Thyroid gland (tissue), 4 donors: ENCODE results near the gene VRK1. TPM values are rescaled to one million over a fixed set of nuclear protein-coding genes. Genes with fewer than 3 reads are reported as not detected.

Experiments
- DNase-seq, 2 donors: peaks; one replicate each; pipeline ENCODE4 v3.0.0-alpha.2; 2019
- H3K27ac ChIP-seq, 3 donors: fragments of 200-600 bp; sonication (generic); 1 replicate in 2 of 3; 2 replicates in 1 of 3; pipeline ENCODE4 v1.5.1; 2016 to 2019; ENCODE audit warnings: mild to moderate bottlenecking in 1 of 3, moderate library complexity in 1 of 3
- H3K27me3 ChIP-seq: fragments of 200-600 bp; sonication (generic); one replicate; pipeline ENCODE4 v1.5.1; 2019
- H3K36me3 ChIP-seq, 2 donors: fragments of 200-600 bp; sonication (generic); one replicate each; pipeline ENCODE4 v1.5.1; 2016 to 2019
- H3K4me1 ChIP-seq, 2 donors: fragments of 200-600 bp; sonication (generic); one replicate each; pipeline ENCODE4 v1.5.1; 2017 to 2019
- H3K4me3 ChIP-seq, 3 donors: fragments of 200-600 bp; sonication (generic); replicated peaks in 1 of 3; 1 replicate in 2 of 3; 2 replicates in 1 of 3; pipeline ENCODE4 v1.5.1; 2016; ENCODE audit warnings: mild to moderate bottlenecking in 1 of 3
- H3K9me3 ChIP-seq: fragments of 200-600 bp; sonication (generic); one replicate; pipeline ENCODE4 v1.5.1; 2017
- CTCF ChIP-seq, 6 experiments: fragments of 200-600 bp in 3 of 6; fragments of 450-650 bp in 3 of 6; sonication (generic) in 3 of 6; IDR thresholded peaks; one replicate each; pipeline ENCODE4 v1.5.1; 2016 to 2019; ENCODE audit warnings: antibody characterized with exemption in 6 of 6, mild to moderate bottlenecking in 2 of 6, inconsistent platforms in 1 of 6, moderate library complexity in 1 of 6
- POLR2A ChIP-seq, 2 donors: fragments of 450-650 bp; IDR thresholded peaks; one replicate each; pipeline ENCODE4 v1.6.1; 2017; ENCODE audit warnings: antibody characterized with exemption in 2 of 2, mild to moderate bottlenecking in 2 of 2, moderate library complexity in 1 of 2
- WGBS, 2 donors: methylation state at CpG; one replicate each; pipeline ENCODE4 v1.1.5; 2017; 5-methylcytosine and 5-hydroxymethylcytosine counted together
- intact Hi-C: fragments of 100-400 bp; cut with DNase I; formaldehyde crosslinking; loops from one replicate; pipeline ENCODE4 v1.15.1; 2023
- total RNA-seq, 4 donors: library from RNA; depleted of rRNA; stranded (reverse); fragments of >200 nt; gene quantifications; one replicate each; pipeline ENCODE4 v1.2.3, GENCODE V29; 2016

The VRK1 gene
- total RNA-seq, 4 donors from 2014 or later, result 10.1 to 44.4 (median 14.2) TPM

DNA sequence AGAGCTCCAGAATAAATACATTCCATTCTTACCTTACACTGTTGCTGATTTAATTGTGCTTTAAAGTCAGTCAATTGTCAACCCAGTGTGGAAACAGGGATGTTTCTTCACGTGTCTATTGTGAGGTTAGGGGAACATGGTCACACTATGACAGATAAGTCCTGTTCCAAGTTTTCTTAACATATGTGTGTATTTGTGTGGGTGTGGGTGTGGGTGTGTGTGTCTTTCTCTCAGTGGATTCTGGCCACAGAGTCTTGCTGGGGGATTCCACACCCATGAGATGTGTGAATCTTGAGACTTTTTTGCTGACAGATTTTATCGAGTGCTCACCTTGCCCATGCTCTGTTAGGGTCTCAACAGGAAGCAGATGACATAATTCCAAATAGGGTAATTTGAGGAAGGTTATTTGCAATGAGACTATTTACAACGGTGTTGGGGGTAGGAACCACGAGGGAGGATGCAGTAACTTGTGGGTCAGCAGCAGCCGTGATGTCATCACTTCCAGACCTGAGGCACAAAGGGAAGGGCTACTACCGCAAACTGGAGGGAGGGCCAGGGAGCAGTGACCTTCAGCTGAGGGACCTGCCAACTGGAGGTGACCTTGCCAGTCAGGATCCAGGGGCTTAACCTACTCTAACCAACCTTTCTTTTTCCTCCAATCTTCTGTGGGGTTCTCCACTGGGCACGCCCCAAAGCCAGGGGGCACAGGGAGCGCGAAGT is 1.9 kb upstream of the VRK1 start:
- Histone ChIP-seq H3K9me3 (no peaks in the 10 kb centered on the region), H3K4me3 (no peak overlapping the region), H3K36me3 (no peaks in the 10 kb centered on the region), H3K27me3 (no peaks in the 10 kb centered on the region), H3K27ac (no peak overlapping the region), H3K4me1 (peaks cover 7 to 8% of the 10 kb centered on the region in 2 donors)
- TF ChIP-seq POLR2A (IDR thresholded peaks at IDR 0.05), result no peak
- no peak for TF ChIP-seq CTCF (IDR thresholded peaks at IDR 0.05)
- intact Hi-C loops, result no loop called here
- DNase-seq, result no peak
- WGBS, 2 donors, result 79 to 82% methylated on average over 9 of the region's 9 CpGs

- no peak overlapping the region for H3K27ac ChIP-seq
- H3K36me3 ChIP-seq, result no peaks in the 10 kb centered on the region
- 3 to 6% methylated on average over 13 to 23 of the region's 59 CpGs for WGBS, 2 donors
- H3K9me3 ChIP-seq, result no peaks in the 10 kb centered on the region
- intact Hi-C loops, result no loop called here
- TF ChIP-seq CTCF (IDR thresholded peaks at IDR 0.05), result no peak
- no peak for TF ChIP-seq POLR2A (IDR thresholded peaks at IDR 0.05)
- H3K27me3 ChIP-seq, result no peaks in the 10 kb centered on the region
- DNase-seq, result peak in 1 of 2 donors; percentile 1
- H3K4me3 ChIP-seq, result peak overlapping the region; percentile 34 to 74 (median 71)
- H3K4me1 ChIP-seq, result peaks cover 7 to 8% of the 10 kb centered on the region in 2 donors
These were observed 584 bp downstream of the VRK1 start for GRCh38 chr14:96797582-96798349.

- Histone ChIP-seq H3K27ac (no peak overlapping the region), H3K9me3 (no peaks in the 10 kb centered on the region), H3K27me3 (no peaks in the 10 kb centered on the region), H3K4me1 (peaks cover 7 to 8% of the 10 kb centered on the region in 2 donors), H3K4me3 (no peak overlapping the region), H3K36me3 (no peaks in the 10 kb centered on the region)
- no peak for TF ChIP-seq CTCF (IDR thresholded peaks at IDR 0.05)
- TF ChIP-seq POLR2A (IDR thresholded peaks at IDR 0.05), result no peak
- DNase-seq, result no peak
- intact Hi-C loops, result no loop called here
- WGBS, 2 donors, result 94 to 97% methylated on average over 1 of the region's 1 CpG
These were observed 1.8 kb downstream of the VRK1 start for GRCh38 chr14:96798956-96799355.

DNA sequence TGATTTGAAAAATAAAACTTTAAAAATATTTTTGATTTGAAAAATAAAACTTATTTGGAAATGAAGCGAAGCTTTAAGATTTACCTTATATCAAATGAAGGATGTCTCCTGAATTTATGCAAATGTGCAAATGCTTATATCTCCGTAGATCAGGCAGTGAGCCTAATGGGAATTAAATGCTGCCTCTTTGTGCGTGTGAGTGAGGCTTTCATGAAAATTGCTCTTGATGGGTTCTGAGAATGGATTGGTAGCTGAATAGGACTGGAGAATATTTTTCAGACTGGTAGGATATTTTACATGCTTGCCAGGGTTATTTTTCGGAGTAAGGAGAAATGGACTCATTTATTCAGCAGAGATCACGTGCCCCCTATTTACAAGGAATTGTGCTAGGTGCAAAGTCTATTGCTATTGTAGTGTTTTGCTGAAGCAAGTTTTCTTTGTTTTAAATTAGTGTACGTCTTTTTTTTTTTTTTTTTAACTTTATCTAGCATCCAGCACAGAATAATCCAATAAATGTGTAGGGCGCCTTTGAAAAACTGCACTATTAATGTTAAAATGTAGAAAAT is 2.4 kb downstream of the VRK1 start:
- H3K27ac ChIP-seq, result no peak overlapping the region
- H3K9me3 ChIP-seq, result no peaks in the 10 kb centered on the region
- H3K36me3 ChIP-seq, result no peaks in the 10 kb centered on the region
- intact Hi-C loops, result no loop called here
- H3K27me3 ChIP-seq, result no peaks in the 10 kb centered on the region
- no peak overlapping the region for H3K4me3 ChIP-seq
- peaks cover 7 to 8% of the 10 kb centered on the region in 2 donors for H3K4me1 ChIP-seq
- DNase-seq, result no peak
- no peak for TF ChIP-seq POLR2A (IDR thresholded peaks at IDR 0.05)
- no peak for TF ChIP-seq CTCF (IDR thresholded peaks at IDR 0.05)
- WGBS, 2 donors, result 92% methylated on average over 7 of the region's 7 CpGs

DNA sequence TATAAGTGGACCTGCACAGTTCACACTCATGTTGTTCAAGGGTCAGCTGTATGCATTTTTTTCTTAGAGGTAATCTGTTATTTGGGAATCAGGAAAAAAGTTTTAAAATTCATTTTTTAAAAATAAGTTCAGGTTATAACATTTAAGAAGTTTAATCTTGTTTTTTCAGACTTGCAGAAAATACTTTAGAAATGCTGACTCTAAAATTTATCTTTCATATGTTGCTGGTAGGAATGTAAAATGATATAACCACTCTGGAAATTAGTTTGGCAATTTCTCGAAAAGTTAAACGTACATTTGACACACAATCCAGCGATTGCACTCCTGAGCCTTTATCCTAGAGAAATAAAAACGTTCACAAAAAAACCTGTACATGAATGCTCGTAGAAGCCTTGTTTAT is 4.7 kb downstream of the VRK1 start:
- WGBS, 2 donors, result 67 to 82% methylated on average over 5 of the region's 5 CpGs
- Histone ChIP-seq H3K27ac (no peak overlapping the region), H3K27me3 (no peaks in the 10 kb centered on the region), H3K4me1 (peaks cover 7 to 8% of the 10 kb centered on the region in 2 donors), H3K9me3 (no peaks in the 10 kb centered on the region), H3K36me3 (no peaks in the 10 kb centered on the region), H3K4me3 (no peak overlapping the region)
- no peak for DNase-seq
- TF ChIP-seq POLR2A (IDR thresholded peaks at IDR 0.05), result no peak
- no peak for TF ChIP-seq CTCF (IDR thresholded peaks at IDR 0.05)
- intact Hi-C loops, result no loop called here
